HG03520 (cell line): Measurements from ENCODE around the gene DRAXIN.

Source experiments
- ATAC-seq: cut with Tn5 transposase; IDR thresholded peaks from one replicate; pipeline ENCODE4 v1.9.1; 2021; ENCODE audit warnings: mild to moderate bottlenecking, moderate library complexity; ENCODE audit not compliant: unreplicated experiment

Gene DRAXIN

DNA sequence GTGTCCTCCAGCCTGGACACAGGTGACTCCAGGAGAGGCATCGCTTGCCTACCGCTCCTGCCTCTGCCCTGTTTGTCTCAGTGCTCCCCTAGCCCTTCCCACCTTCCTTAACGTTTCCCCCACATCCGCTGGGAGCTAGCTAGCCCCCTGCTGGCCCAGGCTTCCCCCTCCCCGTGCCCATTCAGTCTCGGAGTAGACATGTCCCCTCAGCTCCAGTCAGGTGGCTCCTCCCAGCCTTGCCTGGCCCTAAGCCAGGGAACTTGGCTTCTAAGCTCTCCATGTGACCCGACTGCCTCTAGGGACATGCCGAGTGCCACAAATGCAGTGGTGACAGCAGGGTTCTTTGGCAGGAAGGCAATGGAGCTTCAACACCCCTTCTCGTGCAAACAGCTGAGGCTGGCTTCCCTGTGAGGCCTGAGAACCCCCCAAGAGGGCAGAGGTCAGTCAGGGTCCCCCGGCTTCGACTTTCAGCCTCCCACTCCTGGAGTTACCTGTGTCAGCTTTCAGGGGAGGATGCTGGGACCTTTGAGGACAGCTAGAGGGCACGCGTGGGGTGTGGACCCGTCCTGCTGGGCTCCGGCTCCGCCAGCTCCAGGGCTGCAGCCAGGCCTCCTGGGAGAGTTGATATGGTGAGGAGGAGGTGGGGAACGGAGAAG is 16.2 kb downstream of the DRAXIN start:
- ATAC-seq = no peak

- ATAC-seq = no peak
Measured at GRCh38 chr1:11708554-11709350, 17.2 kb downstream of the DRAXIN start.

- no peak for ATAC-seq
Measured at GRCh38 chr1:11711490-11711889, 20.0 kb downstream of the DRAXIN start.

GRCh38 chr1:11712285-11712684 is 20.8 kb downstream of the DRAXIN start:
- ATAC-seq = no peak

DNA sequence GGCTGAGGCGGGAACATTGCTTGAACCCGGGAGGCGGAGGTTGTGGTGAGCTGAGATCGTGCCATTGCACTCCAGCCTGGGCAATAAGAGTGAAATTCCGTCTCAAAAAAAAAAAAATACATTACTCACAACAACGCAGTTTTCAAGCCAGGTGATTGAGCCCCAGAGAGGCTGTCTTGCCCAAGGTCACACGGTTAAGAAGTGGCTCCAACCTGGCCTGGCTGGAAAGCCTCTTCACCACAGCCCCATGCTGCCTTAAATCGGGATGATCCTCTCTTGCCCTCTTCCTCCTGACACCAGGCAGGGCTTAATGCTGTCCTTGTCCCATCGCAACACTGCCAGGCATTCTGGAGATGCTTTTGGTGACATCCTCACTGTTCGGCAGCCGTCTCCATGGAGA is 21.6 kb downstream of the DRAXIN start:
- ATAC-seq = no peak

GRCh38 chr1:11714831-11715575 is 23.5 kb downstream of the DRAXIN start:
- no peak for ATAC-seq

- ATAC-seq = no peak
Measured at GRCh38 chr1:11719313-11720032, 28.0 kb downstream of the DRAXIN start.

DNA sequence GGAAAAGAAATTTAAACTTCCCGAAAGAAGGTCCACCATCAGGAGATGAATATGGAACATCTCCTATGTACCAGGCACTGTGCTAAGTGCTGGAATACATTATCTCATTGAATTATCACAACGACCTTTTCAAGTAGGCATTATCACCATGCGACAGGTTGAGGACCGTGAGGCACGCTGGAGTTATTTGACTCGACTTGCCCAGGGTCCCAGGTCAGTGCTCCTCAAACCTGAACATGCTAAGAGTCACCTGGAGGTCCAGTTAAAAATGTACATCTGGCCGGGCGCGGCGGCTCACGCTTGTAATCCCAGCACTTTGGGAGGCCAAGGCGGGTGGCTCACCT is 28.5 kb downstream of the DRAXIN start:
- no peak for ATAC-seq

DNA sequence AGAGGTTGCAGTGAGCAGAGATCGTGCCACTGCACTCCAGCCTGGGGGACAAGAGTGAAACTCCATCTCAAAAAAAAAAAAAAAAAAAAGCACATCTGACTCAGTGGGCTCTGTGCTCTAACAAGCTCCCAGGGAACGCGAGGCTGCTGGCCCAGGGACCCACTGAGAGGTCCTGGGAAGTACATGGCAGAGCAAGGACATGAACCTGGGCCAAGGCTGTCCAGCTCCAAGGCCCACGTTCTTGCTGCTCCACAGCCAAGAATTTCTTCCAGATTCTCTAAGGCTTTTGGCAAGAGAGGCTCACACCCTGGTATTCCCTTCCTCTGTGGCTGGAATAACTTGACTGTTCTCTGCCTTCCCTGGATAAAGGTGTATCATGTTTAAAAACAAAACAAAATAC is 29.0 kb downstream of the DRAXIN start:
- no peak for ATAC-seq

DNA sequence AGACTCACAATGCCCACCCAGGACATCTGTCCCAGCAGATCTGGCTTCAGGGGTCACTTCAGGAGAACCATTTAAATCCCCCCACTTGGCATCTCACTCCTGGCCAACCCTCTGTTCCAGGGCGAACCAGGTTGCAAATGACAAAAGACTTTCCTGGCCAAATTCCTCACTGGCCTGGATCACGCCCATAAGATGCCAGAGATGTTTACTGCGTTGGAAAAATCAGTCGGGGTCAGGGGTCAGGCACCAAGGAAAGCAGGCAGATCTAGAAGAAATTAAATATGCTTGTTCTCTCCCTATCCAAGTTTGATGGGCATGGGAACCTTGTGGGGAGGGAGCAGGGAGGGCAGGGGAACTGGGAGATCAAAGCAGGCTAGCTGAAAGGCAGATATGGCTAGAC is 29.8 kb downstream of the DRAXIN start:
- ATAC-seq = no peak

DNA sequence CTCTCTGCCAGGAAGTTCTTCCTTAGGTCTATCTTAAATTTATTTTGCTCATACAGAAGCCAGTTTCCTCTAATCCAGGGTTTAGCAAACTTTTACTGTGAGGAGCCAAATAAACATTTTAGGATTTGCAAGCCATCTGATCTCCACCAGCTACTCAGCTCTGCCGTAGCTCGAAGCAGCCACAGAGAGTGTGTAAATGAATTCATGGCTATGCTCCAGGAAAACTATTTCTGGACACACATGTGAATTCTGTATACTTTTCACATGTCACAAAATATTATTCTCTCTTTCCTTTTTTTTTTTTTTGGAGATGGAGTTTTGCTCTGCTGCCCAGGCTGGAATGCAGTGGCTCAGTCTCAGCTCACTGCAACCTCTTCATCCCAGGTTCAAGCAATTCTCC is 31.0 kb downstream of the DRAXIN start:
- no peak for ATAC-seq

- no peak for ATAC-seq
Measured at GRCh38 chr1:11725616-11726015, 34.1 kb downstream of the DRAXIN start.

GRCh38 chr1:11727119-11727518 is 35.6 kb downstream of the DRAXIN start:
- no peak for ATAC-seq

DNA sequence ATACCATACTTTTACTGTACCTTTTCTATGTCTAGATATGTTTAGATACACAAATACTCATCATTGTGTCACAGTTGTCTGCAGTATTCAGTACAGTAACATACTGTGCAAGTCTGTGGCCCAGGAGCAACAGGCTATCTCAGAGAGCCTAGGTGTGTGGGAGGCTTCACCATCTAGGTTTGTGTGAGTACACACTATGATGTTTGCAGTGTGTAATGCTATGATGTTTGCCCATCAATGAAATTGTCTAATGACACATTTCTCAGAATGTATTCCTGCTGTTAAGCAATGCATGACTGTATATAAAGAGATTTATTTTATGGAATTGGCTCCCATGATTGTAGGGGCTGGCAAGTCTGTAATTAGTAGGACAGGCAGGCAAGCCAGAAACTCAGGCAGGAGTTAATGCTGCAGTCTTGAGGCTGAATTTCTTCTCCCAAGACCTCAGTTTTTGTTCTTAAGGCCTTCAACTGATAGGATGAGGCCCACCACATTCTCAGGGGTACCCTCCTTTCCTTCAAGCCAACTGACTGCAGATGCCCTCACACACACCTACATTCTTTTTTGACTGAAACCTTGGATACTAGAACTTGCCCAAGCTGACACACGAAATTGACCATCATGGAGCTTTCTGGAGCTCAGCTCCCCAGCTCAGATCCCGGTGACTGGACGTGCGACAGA is 36.8 kb downstream of the DRAXIN start:
- ATAC-seq = no peak

DNA sequence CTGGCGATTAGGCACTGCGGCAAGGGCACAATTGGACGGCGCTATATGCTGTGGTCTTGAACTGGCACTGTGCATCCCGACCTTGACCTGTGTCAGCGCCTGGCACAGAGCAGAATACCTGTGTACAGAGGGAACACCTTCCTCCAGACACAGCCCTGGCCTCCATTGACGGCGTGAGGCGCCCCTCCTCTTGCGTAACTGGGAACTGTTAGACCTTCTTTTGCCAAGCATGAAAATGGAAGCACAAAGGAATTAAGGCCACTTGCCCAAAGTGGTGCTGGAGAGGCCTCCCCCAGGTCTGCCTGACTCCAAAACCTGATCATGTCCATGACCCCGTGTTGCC is 37.6 kb downstream of the DRAXIN start:
- no peak for ATAC-seq

- ATAC-seq = no peak
Measured at GRCh38 chr1:11729498-11730428, 38.3 kb downstream of the DRAXIN start.

DNA sequence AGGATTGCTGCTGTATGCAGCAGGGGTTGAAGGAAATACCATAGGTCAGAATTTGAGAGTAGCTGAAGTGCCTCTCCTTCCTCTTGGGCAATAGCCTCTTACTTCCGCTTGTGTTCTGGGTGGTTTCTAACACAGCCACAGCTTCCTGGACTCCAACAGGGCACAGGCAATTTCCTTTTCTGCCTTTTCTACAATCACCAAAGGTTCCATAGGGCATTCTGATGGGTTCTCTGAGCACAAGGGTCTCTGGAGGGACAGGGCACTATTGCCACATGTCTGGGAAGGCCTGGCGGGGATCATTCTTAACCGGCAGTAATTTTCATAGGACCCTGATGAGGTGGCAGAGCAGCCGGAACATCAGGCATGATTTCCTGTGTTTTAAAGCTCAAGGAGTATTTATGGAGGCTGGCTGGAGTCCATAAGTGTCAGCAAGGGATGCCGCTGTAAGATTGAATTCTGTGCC is 39.0 kb downstream of the DRAXIN start:
- no peak for ATAC-seq

DNA sequence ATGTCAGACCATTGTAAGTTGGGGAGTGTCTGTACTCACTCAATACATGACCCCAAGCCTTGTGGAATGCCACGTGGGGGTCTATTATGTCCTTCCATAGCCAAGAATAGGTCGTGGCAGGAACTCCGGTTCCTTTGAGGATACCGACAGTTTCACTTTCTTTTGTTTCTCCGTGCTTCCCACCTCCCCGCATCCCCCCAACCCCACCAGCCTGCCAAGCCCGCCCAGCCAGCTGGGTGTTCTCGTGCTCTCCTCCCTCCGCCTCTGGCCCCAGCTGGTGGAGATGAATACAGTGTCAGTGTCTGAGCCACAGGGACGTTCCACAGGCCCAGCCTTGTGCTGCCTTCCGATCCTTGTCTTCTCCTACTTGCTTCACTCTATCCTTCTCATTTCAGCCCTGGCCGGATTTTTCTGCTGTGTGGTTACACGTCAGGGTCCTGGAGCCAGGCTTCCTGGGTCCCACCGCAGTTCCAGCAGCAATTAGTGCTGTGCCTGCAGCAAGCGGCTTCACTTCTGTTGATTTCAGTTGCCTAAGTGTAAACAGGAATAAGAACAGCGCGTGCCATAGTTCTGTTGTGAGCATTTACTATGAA is 40.3 kb downstream of the DRAXIN start:
- no peak for ATAC-seq

DNA sequence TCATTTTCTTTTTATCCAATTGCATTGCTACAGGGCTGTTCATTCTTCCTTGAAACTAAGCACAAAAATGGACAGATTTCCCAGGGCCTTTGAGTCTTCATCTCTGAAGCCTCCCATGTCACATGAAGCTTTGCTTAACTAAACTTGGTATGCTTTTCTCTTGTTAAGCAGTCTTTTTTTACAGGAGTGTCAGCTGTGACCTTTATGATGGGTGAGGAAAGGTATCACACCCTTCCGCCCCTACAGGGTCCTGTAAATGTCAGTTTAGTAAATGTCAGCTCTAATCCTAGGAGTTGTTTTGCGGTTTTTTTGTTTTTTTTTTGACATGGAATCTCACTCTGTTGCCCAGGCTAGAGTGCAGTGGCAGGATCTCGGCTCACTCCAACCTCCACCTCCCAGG is 41.8 kb downstream of the DRAXIN start:
- ATAC-seq = no peak

DNA sequence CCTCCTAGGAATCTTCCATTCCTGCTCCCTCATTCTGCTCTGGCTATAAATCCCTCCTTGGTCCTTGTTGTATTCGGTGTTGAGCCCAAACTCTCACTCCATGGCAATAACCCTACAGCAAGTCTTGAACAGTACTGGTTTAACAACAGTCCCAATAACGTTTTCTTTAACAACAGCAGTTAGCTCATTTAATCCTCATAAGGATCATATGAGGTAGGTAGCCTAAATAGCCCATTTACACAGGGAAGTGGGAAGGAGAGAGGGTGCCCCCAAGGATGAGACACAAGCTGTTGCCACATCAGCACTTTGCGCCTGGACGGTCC is 44.0 kb downstream of the DRAXIN start:
- no peak for ATAC-seq
